HG02981 (cell line): ENCODE data around the gene TRAK2.
A peak's percentile ranks its signal among the peaks of the same experiment; 100 is the strongest.
"Not testable (repeated sequence)": the region's sequence is repeated elsewhere in the genome, so short reads cannot be mapped to it uniquely, and the experiment has no call there.

Source experiments
- ATAC-seq: cut with Tn5 transposase; IDR thresholded peaks from one replicate; pipeline ENCODE4 v1.9.1; 2021; ENCODE audit warnings: mild to moderate bottlenecking, moderate library complexity; ENCODE audit not compliant: unreplicated experiment

TRAK2 gene

DNA sequence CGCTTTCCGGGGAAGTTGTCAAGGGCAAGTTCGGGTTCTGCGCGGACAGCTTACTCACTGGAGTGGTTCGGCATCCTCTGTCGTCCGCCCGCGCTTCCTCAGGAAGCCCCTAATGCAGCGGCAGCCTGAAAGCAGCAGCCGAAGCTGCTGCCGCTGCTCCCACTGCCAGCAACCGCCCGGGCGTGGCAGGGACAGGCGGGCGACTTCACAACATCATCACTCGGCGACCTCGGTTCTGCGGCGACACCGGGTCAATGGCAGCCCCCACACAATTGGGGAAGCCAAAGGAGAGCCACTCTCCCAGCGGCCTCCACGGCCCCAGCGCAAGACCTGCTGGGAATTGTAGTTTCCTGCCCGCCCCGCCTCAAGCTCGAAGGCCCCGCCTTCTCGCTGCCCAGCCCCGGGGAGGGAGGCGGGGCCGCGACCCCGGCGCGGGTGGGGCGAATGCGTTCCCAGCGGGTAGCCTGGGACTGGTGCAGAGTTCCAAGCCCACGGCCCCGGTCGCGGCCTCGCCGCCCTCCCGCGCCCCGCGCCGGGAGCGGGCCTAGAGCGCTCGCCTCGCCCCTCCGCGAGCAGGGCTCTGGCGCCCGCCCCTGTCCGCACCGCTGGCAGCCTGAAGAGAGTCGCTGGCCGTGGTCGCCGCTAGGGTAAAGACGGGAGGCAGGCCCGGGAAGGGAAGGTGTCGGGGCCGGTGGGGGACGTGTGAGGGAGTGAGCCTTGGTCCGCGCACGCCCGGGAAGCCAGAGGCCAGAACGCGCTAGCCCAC is at the start of gene TRAK2, which contains the start of gene STRADB:
Gene TRAK2, minus strand, starts transcription at position 167 of the 766 bp plus-strand sequence. CDS start 30,951 bp downstream, outside the sequence.
Gene STRADB, plus strand, starts transcription at position 449 of the 766 bp plus-strand sequence. CDS start 3,101 bp downstream, outside the sequence.
- ATAC-seq = peak; percentile 94

GRCh38 chr2:201500534-201500933 is 49.3 kb upstream of the TRAK2 start:
- no peak for ATAC-seq

- no peak for ATAC-seq
Measured at GRCh38 chr2:201496785-201497184, 45.5 kb upstream of the TRAK2 start.

DNA sequence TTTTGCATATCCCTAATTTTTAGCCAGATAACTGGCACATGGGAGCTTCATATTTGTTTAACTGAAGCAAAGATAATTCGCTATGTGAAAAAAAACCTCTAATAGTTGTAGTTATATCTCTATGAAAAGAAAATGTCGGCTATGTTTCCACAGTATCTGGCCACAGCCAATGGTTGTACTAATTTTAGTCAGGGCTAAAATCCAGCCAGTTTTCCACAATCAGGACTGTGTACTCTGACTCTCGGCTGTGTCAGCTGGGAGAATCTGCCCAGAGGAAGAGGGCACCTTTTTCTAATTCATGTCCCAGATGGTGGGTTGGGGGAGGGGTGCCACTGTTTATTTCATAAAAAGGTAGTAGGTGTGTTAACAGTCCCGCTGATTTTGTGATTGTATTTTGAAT is 39.0 kb upstream of the TRAK2 start:
- no peak for ATAC-seq

GRCh38 chr2:201484805-201485204 is 33.5 kb upstream of the TRAK2 start:
- ATAC-seq = no peak

DNA sequence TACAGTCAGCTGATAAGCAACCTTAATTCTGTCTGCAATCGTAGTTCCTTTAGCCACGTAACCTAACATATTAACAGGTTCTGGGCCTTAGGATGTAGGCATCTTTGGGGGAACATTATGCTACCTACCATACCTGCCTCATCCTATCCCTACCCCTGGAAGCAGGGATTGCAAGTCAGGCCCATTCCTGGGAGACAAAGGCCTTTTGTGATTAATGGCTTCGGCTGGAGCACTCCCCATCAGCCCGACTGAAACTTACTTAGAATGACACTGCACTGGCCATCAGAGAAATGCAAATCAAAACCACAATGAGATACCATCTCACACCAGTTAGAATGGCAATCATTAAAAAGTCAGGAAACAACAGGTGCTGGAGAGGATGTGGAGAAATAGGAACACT is 32.5 kb upstream of the TRAK2 start:
- not testable (repeated sequence) for ATAC-seq

GRCh38 chr2:201483342-201483741 is 32.1 kb upstream of the TRAK2 start:
- ATAC-seq = no peak

DNA sequence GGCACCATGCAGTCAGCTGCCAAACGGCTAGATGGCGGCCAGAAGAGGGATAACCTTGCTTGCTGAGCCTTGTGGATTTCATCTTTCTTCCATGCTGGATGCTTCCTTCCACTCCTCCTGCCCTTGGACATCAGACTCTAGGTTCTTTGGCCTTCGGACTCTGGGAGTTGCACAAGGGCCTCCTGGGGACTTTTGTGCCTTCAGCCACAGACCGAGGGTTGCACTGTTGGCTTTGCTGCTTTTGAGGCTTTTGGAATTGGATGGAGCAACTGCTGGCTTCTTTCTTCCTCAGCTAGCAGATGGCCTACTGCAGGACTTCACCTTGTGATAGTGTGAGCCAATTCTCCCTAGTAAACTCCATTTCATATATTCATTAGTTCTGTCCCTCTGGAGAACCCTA is 31.3 kb upstream of the TRAK2 start:
- ATAC-seq = no peak

DNA sequence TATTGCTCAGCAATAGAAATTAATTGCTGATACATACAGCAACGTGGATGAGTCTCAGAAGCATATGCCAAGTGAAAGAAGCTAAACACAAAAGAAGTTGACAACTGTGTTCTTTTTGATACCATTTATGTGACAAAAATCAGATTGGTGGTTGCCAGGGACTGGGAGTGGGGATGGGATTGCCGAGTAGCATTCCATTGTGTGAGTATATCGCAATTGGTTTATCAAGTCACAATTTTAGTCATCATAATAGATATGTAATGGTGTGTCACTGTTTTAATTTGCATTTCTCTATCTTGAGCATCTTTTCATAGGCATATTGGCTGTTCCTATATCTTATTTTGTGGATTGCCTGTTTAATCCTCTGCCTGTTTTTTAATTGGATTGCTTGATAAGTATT is 21.2 kb upstream of the TRAK2 start:
- ATAC-seq = no peak

DNA sequence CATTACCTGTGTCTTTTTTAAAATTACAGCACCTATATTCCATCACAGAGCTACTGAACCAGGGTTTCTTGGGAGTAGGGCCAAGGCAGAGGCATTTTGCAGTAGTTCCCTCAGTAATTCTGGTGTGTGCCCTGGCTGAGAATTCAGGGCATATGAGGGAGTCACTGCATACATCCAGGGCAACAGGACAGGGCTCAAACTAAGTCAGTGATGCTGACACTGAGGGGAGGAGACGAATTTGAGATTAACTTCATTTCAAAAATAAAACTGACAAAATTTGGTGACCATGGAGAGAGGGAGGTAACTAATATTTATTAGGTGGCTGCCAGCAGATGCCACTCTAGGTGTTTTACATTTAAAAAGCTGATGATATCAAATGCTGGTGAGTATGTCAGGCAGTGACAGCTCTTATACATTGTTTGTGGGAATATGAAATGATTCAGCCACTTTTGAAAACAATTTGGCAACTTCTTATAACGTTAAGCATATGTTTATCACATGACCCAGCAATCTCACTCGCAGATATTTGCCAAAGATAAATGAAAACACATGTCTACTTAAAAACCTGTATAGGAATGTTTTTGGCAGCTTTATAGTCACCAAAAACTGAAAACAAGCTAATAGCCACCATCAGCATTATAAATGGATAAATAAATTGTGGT is 20.6 kb upstream of the TRAK2 start:
- no peak for ATAC-seq

DNA sequence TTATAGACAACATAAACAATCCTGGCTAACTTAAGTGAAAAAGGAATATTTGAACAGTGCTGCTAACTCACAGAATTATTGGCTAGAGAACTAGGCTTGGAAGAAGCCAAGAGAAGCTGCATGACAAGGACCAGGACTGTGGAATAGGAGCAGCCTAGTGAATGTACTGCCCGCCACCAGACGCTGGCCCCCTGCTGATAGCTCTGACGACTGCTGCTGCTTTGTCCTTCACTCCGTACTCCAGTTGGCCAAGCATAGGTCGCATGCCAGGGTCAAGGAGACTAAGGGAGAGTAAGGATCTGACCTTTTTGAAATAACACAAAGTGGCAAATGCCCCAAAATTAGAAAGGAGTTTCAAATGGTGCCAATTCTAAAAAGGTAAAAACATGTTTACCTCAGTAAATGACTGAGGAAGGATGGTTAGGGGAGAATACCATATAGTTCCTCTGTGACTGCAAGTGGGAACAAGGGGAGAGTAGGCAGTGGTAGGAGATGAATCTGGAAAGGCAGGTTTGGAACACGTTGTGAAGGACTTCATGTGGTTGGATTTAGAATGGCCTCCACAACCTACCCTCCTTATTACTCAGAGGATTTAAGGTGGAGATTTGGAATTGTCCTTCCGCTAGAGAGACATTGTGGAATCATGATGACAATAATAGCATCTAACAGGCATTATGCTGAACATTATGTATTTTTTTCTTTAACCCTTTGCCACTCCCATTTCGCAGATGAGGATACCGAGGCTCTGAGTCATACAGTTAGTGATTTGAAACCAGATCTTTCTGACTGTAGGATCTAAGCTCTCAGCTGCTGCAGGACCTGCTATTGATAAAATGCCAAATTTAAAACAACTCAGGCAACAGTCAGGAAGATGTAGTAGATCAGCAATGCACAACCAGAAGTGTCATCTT is 19.8 kb upstream of the TRAK2 start:
- ATAC-seq = no peak

- ATAC-seq = no peak
Measured at GRCh38 chr2:201467666-201468065, 16.4 kb upstream of the TRAK2 start.

GRCh38 chr2:201466050-201466675 is 14.9 kb upstream of the TRAK2 start:
- no peak for ATAC-seq

DNA sequence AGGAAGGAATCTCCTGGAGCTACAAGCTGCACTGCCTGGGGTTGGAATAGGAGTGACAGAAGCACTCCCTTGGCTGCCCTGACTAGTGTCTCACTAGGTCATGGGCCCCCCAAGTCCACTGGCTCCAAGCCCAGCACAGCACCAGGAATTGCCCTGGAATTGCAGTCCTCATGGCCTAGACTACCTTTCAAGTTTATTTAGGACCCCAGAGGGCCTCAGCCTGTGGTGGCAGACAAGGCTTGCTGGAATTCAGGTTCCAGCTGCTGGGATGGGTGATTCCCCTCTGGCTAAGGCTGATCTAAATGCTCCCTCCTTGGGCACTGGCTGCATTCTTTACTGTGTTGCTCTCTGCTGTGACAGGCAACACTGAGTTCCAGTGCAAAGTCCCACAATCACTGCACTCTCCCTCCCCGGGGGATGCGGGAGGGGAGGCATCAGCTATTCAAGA is 14.3 kb upstream of the TRAK2 start:
- ATAC-seq = no peak

GRCh38 chr2:201464547-201464946 is 13.3 kb upstream of the TRAK2 start:
- ATAC-seq = no peak

- no peak for ATAC-seq
Measured at GRCh38 chr2:201460532-201460931, 9.3 kb upstream of the TRAK2 start.

- ATAC-seq = no peak
Measured at GRCh38 chr2:201458381-201458780, 7.1 kb upstream of the TRAK2 start.

DNA sequence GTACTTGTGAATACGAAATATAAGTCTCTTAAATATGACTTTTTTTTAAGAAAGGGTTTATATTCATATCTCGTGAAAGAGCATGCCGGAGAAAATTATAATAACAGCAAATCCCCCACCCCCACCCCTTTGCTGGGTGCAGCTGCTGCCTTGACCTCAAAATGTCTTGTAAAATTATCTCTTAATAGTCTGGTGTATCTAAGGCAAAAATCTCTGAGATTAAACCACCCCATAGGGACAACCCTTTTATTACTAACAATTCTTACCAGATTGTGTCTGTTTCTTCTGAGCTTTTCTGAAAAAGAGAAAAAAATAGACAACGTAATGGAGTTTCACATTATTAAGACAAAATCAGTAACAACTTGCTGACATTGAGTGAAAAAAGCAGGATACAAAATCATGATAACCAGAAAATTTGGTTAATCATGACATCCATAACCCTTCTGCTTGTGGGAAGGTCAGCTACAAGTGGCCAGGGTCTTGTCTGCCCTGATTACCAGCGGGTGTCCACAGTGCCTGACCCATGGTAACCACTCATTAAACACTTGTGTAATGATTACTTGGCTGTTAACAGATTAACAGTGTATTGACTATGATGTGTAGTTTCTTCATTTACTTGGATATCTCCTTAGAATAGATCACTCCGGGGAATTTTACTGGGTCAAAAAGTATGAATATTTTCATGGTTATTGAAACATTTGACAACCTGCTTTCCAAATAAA is 1.8 kb upstream of the TRAK2 start:
- no peak for ATAC-seq

DNA sequence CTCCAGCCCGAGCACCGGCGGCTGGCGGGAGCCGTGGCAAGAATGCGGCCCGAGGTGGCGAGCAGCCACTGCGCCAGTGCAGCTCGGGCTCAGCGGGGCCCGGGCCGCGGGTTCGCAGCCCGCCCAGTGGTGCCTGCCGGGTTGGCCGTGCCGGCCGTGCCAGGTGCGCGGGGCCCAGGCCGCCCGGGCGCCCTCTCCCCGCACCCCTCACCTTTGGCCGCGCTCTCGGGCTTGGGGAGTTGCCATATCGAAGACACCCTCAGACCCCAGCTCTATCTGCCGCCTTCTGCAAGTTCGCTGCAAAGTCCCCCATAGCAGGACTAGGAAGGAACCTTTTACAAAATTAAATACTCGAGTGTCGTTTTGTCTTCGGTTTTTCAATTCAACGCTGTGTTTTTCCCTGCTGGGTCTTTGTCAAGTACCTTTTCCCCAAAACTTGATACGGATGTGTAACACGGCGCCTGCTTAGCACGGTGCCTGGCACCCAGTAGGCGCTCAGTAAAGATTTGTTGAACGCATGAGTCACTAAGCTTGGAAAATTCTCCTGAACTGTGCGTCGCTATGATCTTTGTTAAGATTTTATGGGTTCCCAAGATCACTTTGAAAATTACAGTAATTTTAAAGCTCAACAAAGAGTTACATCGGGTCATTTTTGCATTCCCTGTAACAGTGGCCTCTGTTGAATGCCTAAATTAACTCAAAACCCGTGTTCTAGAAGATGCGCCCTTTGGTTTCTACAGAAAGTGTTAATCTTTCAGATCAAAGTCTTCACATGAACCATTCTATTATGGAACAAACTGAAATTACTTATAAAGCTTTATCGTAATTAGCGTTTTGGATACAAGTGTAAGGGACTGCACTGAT is 1.0 kb upstream of the TRAK2 start:
- ATAC-seq = peak; percentile 19
